Testis (tissue), 3 donors: Measurements from ENCODE around the gene GARIN6. TPM values are rescaled to one million over a fixed set of nuclear protein-coding genes. Genes with fewer than 3 reads are reported as not detected.

Source experiments
- DNase-seq: peaks from one replicate; pipeline ENCODE4 v3.0.0-alpha.2; 2019
- H3K27ac ChIP-seq, 2 donors: fragments of 200-600 bp; sonication (generic); one replicate each; pipeline ENCODE4 v1.5.1; 2019
- H3K27me3 ChIP-seq: fragments of 200-600 bp; sonication (generic); one replicate; pipeline ENCODE4 v1.5.1; 2019
- H3K36me3 ChIP-seq: fragments of 200-600 bp; sonication (generic); one replicate; pipeline ENCODE4 v1.5.1; 2017; ENCODE audit warnings: low read depth; ENCODE audit errors: missing control alignments
- H3K4me1 ChIP-seq: fragments of 200-600 bp; sonication (generic); one replicate; pipeline ENCODE4 v1.5.1; 2019
- H3K4me3 ChIP-seq, 2 donors: fragments of 200-600 bp; sonication (generic); one replicate each; pipeline ENCODE4 v1.5.1; 2017 to 2019
- H3K9me3 ChIP-seq: fragments of 200-600 bp; sonication (generic); one replicate; pipeline ENCODE4 v1.5.1; 2017
- CTCF ChIP-seq, 3 experiments: fragments of 450-650 bp in 2 of 3; fragments of 200-600 bp in 1 of 3; sonication (generic) in 1 of 3; IDR thresholded peaks; one replicate each; pipeline ENCODE4 v1.5.1; 2016 to 2019; ENCODE audit warnings: antibody characterized with exemption in 3 of 3, mild to moderate bottlenecking in 2 of 3, moderate library complexity in 1 of 3
- POLR2A ChIP-seq: fragments of 450-650 bp; IDR thresholded peaks from one replicate; pipeline ENCODE4 v1.6.1; 2017; ENCODE audit warnings: antibody characterized with exemption, mild to moderate bottlenecking, moderate library complexity
- WGBS, 2 donors: methylation state at CpG; one replicate each; pipeline ENCODE4 v1.1.5; 2018; 5-methylcytosine and 5-hydroxymethylcytosine counted together
- intact Hi-C: fragments of 100-400 bp; cut with DNase I; formaldehyde crosslinking; loops from one replicate; pipeline ENCODE4 v1.15.1; 2023; ENCODE audit warnings: low total_unique reads
- polyA plus RNA-seq: library from polyadenylated mRNA; stranded (reverse); fragments of 350-450 nt; fragmentation: Illumina TruSeq; extraction: RNeasy Lipid Tissue Mini Kit (QIAGEN cat#74804); gene quantifications from one replicate; pipeline ENCODE4 v1.2.3, GENCODE V29; 2014; ENCODE audit warnings: low read depth, low replicate concordance; ENCODE audit not compliant: insufficient read depth
- total RNA-seq, 2 donors: library from RNA; depleted of rRNA; stranded (reverse); fragments of >200 nt; gene quantifications; one replicate each; pipeline ENCODE4 v1.2.3, GENCODE V29; 2016

The GARIN6 gene
- total and polyA plus RNA-seq, 3 donors from 2014 or later = 7.8 to 53.2 (median 41.8) TPM

GRCh38 chr12:99627459-99627858 lies 20.1 kb upstream of the GARIN6 start:
- DNase-seq = no peak
- TF ChIP-seq POLR2A (no peak), CTCF (IDR thresholded peaks at IDR 0.05) (no peak)
- no peak overlapping the region for H3K4me3 ChIP-seq
- no peak overlapping the region for H3K27ac ChIP-seq
- no peaks in the 10 kb centered on the region for H3K9me3 ChIP-seq
- no peaks in the 10 kb centered on the region for H3K36me3 ChIP-seq
- WGBS, 2 donors = 83 to 89% methylated on average over 2 of the region's 2 CpGs
- no peaks in the 10 kb centered on the region for H3K27me3 ChIP-seq
- intact Hi-C loops = no loop called here
- no peaks in the 10 kb centered on the region for H3K4me1 ChIP-seq

- no peak for TF ChIP-seq CTCF (IDR thresholded peaks at IDR 0.05)
- no peak for TF ChIP-seq POLR2A
- intact Hi-C loops = no loop called here
- H3K36me3 ChIP-seq = no peaks in the 10 kb centered on the region
- no peaks in the 10 kb centered on the region for H3K27me3 ChIP-seq
- no peak overlapping the region for H3K4me3 ChIP-seq
- DNase-seq = no peak
- H3K4me1 ChIP-seq = no peaks in the 10 kb centered on the region
- H3K27ac ChIP-seq = no peak overlapping the region
- 61 to 77% methylated on average over 2 of the region's 2 CpGs for WGBS, 2 donors
- no peaks in the 10 kb centered on the region for H3K9me3 ChIP-seq
Measured at GRCh38 chr12:99644629-99645028, 2.9 kb upstream of the GARIN6 start.

GRCh38 chr12:99648183-99648582 lies 630 bp downstream of the GARIN6 start:
- intact Hi-C loops = no loop called here
- Histone ChIP-seq H3K4me1 (no peaks in the 10 kb centered on the region), H3K4me3 (no peak overlapping the region), H3K36me3 (no peaks in the 10 kb centered on the region), H3K27me3 (no peaks in the 10 kb centered on the region), H3K27ac (no peak overlapping the region), H3K9me3 (no peaks in the 10 kb centered on the region)
- no peak for TF ChIP-seq POLR2A
- TF ChIP-seq CTCF (IDR thresholded peaks at IDR 0.05) = no peak
- DNase-seq = no peak
- WGBS, 2 donors = 91% methylated on average over 14 of the region's 14 CpGs

- Histone ChIP-seq H3K4me3 (no peak overlapping the region), H3K4me1 (no peaks in the 10 kb centered on the region), H3K36me3 (no peaks in the 10 kb centered on the region), H3K27ac (no peak overlapping the region), H3K27me3 (no peaks in the 10 kb centered on the region), H3K9me3 (no peaks in the 10 kb centered on the region)
- no peak for DNase-seq
- intact Hi-C loops = no loop called here
- no peak for TF ChIP-seq POLR2A
- TF ChIP-seq CTCF (IDR thresholded peaks at IDR 0.05) = no peak
- 54 to 56% methylated on average over 1 of the region's 1 CpG for WGBS, 2 donors
Measured at GRCh38 chr12:99649551-99649950, 2.0 kb downstream of the GARIN6 start.

GRCh38 chr12:99658671-99659349 lies 11.3 kb downstream of the GARIN6 start:
- Histone ChIP-seq H3K4me1 (no peaks in the 10 kb centered on the region), H3K27me3 (no peaks in the 10 kb centered on the region), H3K9me3 (no peaks in the 10 kb centered on the region), H3K27ac (no peak overlapping the region), H3K36me3 (no peaks in the 10 kb centered on the region), H3K4me3 (no peak overlapping the region)
- no peak for DNase-seq
- intact Hi-C loops = no loop called here
- TF ChIP-seq CTCF (IDR thresholded peaks at IDR 0.05) (no peak), POLR2A (no peak)
- 83 to 92% methylated on average over 1 of the region's 1 CpG for WGBS, 2 donors
